SIG-M5 treated with dmso at 0.1 percent for 504 hours (cell line): ENCODE measurements around the gene ASTN2.
"Not testable (repeated sequence)": the region's sequence is repeated elsewhere in the genome, so short reads cannot be mapped to it uniquely, and the experiment has no call there.

ENCODE experiments used
- DNase-seq: peaks from one replicate; lab custom pipeline; 2025; ENCODE audit not compliant: unreplicated experiment; lab: John Stamatoyannopoulos, UW

The ASTN2 gene

GRCh38 chr9:116476002-116476401 lies 938.9 kb downstream of the ASTN2 start:
- DNase-seq = no peak

GRCh38 chr9:116475201-116475600 lies 939.7 kb downstream of the ASTN2 start:
- no peak for DNase-seq

DNA sequence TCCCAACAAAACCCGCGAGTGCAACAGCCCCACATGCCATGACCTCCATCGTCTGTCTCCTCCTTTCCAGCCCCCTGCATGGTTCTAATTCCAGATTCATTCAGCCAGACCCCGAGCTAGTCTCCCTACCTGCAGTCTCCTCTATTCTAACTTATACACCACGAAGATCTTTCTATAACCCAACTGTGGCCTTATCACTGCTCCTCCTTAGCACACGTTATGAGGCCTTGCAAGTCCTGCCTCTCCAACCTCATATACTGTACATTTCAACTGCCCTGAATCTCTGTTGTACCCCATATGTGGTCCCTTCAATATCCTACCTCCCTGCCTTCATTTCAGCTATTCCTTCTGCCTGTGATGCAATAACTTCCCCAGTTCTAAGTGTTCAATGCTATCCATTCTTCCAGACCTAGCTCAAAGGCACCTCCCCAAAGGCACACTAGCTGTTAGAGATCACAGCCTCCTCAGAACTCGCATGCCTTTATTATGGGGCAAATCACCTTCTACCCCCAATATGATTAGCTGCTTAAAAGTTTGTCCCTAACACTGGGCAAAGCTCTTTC lies 942.8 kb downstream of the ASTN2 start:
- DNase-seq = no peak

GRCh38 chr9:116471093-116471906 lies 943.6 kb downstream of the ASTN2 start:
- DNase-seq = no peak

DNA sequence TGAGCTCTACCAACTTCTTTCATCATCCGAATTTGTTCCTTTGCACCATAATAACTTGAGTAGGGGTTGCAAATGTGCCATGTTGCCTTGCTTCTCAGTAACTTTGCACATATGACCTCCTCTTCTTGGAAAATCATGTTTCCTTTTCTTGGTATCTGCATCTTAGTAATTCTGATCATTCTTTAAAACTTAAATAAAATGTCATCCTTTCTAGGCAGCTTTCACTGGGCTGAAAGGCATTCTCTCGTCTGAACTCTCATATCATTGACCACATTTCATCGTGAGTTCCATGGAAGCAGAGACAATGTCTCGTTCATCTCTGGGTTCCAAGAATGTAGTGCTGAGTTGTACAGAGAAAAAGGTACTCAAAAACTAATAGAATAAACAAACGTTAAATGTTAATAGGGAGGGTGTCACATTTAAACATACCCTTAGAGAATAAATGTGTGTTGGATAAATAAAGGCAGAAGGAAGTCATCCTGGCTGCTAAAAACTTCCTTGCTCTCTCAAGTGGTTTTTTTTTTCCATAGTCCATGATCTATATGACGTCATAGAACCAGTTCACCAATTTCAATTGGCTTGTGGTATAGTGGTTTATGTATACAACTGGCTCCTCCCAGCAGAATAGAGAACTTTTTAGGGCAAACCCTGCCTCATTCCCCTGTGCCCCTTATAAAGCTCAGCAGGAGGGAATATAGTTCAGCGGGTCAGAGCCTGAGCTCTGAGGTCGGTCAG lies 945.9 kb downstream of the ASTN2 start:
- no peak for DNase-seq

DNA sequence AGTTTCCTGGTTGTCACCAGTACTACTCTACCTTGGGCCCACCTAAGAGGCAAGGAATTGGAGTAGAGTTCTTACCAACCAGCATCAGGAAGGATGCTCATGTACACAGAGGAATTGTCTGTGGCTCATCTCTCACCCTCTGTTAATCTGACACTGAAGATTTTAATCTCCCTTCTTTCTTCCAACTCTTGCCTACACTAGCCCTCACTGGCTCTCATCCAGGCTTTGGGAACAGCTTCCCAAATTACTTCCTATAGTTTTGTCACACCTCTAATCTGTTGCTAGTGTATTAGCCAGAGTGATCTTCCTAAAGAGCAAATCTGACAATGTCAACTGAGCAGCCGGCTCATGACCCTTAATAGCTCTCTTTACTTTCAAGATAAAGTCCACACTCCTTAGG lies 946.5 kb downstream of the ASTN2 start:
- no peak for DNase-seq

- DNase-seq = no peak
These were observed 947.0 kb downstream of the ASTN2 start for GRCh38 chr9:116467740-116468351.

- DNase-seq = no peak
These were observed 948.3 kb downstream of the ASTN2 start for GRCh38 chr9:116466271-116467235.

- no peak for DNase-seq
These were observed 949.1 kb downstream of the ASTN2 start for GRCh38 chr9:116465576-116466270.

DNA sequence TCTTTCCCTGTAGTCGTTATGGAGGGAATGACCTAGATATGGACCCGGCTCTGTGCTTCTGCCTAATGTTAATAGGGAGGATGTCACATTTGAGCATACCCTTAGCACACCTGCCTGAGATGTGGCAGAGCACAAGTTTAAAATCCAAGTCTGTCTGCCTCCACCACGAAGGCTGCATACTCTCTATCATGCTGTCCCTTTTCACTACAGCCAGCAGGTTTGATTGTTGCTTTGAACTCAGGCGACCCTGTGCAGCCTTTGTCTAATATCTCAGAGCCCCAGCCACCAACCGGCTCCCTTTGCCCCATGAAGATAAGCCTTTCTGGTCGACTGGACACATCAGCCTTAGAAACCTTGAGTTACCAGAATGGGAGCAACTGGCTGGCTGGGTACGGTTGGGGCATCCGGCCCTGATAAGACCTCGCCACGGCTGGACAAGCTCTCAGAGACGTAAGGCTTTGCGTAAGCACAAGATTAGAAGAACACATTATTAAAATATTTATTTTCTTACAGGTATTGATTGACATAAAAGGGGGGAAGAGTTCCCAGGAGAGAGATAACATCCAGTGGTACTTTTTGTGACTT lies 949.8 kb downstream of the ASTN2 start:
- DNase-seq = no peak

- no peak for DNase-seq
These were observed 950.4 kb downstream of the ASTN2 start for GRCh38 chr9:116464423-116464822.

GRCh38 chr9:116461632-116462031 lies 953.2 kb downstream of the ASTN2 start:
- no peak for DNase-seq

DNA sequence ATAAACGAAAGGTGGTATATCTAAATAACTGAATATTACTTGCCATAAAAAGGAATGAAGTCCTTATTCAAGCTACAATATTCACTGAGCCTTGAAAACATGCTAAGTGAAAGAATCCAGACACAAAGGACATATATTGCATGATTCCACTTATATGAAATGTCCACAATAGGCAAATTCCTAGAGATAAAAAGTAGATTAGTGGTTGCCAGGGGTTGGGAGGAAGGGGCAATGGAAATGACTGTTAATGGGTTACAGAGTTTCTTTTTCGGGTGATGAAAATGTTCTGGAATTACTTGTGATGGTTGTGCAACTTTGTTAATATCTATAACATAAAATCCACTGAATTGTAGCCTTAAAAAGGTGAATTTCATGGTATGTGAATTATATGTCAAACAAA lies 954.8 kb downstream of the ASTN2 start:
- no peak for DNase-seq

- DNase-seq = no peak
These were observed 955.3 kb downstream of the ASTN2 start for GRCh38 chr9:116459576-116459975.

DNA sequence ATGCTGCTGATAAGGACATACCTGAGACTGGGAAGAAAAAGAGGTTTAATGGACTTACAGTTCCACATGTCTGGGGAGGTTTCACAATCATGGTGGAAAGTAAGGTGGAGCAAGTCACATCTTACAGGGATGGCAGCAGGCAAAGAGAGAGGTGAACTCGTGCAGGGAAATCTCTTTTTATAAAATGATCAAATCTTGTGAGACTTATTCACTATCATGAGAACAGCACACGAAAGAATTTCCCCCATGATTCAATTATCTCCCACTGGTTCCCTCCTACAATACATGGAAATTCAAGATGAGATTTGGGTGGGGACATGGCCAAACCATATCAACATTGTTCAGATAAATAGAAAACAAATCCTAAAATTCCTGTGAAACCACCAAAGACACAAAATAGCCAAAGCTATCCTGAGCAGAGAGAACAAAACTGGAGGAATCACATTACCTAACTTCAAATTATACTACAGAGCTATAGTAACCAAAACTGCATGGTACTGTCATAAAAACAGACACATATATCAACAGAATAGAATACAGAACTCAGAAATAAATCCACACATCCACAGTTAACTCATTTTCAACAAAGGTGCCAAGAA lies 958.3 kb downstream of the ASTN2 start:
- DNase-seq = no peak

- not testable (repeated sequence) for DNase-seq
These were observed 960.3 kb downstream of the ASTN2 start for GRCh38 chr9:116454539-116454938.

- DNase-seq = no peak
These were observed 961.1 kb downstream of the ASTN2 start for GRCh38 chr9:116453785-116454184.

GRCh38 chr9:116452634-116453033 lies 962.2 kb downstream of the ASTN2 start:
- no peak for DNase-seq

DNA sequence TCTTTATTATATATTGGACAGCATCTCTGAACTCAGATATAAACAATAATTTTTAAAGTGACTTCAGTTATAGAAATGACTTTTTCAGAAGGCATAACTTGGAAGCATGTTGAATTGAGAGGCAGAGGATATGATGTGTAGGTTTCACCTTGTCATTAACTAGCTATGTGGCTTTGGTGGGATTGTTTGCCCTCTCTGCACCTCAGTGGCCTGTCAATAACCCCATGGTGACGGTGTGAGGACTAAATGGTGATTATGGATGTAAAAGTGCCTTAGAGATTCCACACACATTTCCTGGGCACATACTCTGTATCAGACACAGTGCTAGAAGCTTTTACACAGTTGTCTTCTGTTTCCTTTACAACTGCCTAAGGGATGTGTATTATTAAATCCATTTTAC lies 962.6 kb downstream of the ASTN2 start:
- no peak for DNase-seq
